Measurements from ENCODE around the gene DMPK. TPM values are rescaled to one million over a fixed set of nuclear protein-coding genes. Genes with fewer than 3 reads are reported as not detected.

The DMPK gene
- total RNA-seq, result 28.2 and 37.0 TPM in 2 replicates

GRCh38 chr19:45782162-45782691, at the start of gene DMPK:
TSS of gene DMPK (minus strand) at chr19:45782490. CDS start at chr19:45782352, 138 bp downstream.

GRCh38 chr19:45814851-45815480, 32.7 kb upstream of the DMPK start, which contains the start of gene RSPH6A:
TSS of gene RSPH6A (minus strand) at chr19:45815308. CDS start at chr19:45815176, 132 bp downstream.

DNA sequence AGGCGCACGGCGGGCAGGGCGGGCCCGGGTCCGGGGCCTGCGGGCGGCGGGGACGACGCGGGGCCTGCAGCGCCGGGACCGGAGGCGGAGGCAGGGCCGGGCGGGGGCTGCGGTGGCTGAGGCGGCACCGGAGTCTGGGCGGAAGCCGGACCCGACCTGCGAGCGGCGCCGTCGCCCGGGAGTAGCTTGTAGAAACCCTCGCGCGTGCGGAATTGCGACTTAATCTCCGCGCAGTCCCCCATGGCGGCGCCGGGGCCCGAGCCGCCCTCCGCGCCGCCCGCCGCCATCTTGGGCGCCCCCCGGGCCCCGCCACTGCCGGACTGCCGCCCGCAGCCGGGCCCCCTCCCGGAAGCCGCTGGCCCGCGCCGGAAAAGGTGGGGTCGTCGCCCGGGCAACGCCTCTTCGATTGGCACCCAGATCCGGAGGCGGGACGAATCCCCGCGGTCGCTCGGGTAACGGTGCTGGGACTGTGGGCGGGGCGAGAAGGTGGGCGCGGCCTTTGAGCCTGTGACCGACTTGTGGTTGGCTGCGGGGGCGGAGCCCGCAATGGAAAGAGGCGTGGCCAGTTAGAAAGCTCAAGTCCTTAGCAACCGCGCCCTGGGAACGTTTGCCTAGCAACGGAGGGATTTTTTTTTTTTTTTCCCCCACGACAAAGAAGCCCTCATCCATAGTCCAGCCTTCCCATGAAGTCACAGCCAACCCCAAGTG, 10.3 kb upstream of the DMPK start, which contains the start of gene DMWD:
TSS of gene DMWD (minus strand) at position 376 of the 708 bp plus-strand sequence. CDS start at position 287, 89 bp downstream.

DNA sequence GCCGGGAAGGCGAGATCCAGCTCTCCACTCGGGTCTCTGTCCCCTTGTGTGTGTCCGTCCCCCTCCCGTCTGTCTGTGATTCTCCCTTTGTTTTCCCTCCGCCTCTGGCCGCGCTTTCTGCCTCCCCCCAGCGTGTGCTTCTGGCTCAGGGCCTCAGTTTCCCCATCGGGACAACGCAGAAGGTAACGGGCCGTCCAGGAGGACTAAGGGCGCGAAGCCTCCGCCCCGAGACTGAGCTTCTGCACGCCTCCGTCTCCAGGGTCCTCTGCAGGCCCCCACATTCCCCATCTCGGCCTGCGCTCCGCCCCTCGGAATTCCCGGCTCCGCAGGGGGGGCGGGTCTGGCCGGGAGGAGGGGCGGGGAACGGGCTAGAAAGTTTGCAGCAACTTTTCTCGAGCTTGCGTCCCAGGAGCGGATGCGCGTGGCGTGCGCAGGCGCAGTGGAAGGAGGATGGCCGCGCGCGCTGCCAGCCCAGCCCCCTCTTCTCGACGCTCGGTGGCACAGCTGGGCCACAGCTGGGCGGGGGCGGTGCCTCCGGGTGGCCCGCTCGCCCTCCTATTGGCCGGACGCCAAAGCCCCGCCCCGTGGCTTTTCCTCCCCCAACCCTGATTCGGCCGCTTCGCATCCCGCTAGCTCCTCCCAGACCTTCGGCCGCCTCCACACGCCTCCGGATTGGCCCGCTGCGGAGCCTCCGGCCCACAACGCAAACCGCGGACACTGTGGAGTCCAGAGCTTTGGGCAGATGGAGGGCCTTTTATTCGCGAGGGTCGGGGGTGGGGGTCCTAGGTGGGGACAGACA, 13.1 kb downstream of the DMPK start, which contains the start of gene SIX5:
TSS of gene SIX5 (minus strand) at position 269 of the 799 bp plus-strand sequence. CDS start 408 bp downstream, outside the sequence.

GRCh38 chr19:45733160-45733810, 49.0 kb downstream of the DMPK start, which contains the start of gene MEIOSIN:
TSS of gene MEIOSIN (plus strand) at chr19:45733439. CDS start at chr19:45735377, 1,938 bp downstream.

GRCh38 chr19:45730368-45731288, 51.7 kb downstream of the DMPK start, which contains the start of gene FBXO46:
TSS of gene FBXO46 (minus strand) at chr19:45730896. CDS start at chr19:45713495, 17,401 bp downstream.

Other genes with a start within 250 kb of the DMPK start
- 6.3 and 7.5 TPM in 2 replicates for gene OPA3, start 197.7 kb downstream of the DMPK start, total RNA-seq
- under 0.01 TPM in 1 of 2 replicates, not detected in the other for gene GPR4, start 180.3 kb downstream of the DMPK start, total RNA-seq
- 12.7 and 19.8 TPM in 2 replicates for gene EML2, start 143.1 kb downstream of the DMPK start, total RNA-seq
- gene GIPR, start 114.3 kb downstream of the DMPK start, total RNA-seq, result 1.3 and 1.4 TPM in 2 replicates
- 206 and 232 TPM in 2 replicates for gene SNRPD2, start 90.5 kb downstream of the DMPK start, total RNA-seq
- 11.9 and 13.3 TPM in 2 replicates for gene QPCTL, start 89.8 kb downstream of the DMPK start, total RNA-seq
- 5.5 and 5.6 TPM in 2 replicates for gene FBXO46, start 51.6 kb downstream of the DMPK start, total RNA-seq
- gene MEIOSIN, start 49.1 kb downstream of the DMPK start, total RNA-seq, result not detected in 2 replicates
- gene SIX5, start 13.2 kb downstream of the DMPK start, total RNA-seq, result 7.9 and 8.0 TPM in 2 replicates
- 27.3 and 39.2 TPM in 2 replicates for gene DMWD, start 10.4 kb upstream of the DMPK start, total RNA-seq
- gene RSPH6A, start 32.8 kb upstream of the DMPK start, total RNA-seq, result 0.11 and 0.13 TPM in 2 replicates
- 29.3 and 30.3 TPM in 2 replicates for gene SYMPK, start 80.7 kb upstream of the DMPK start, total RNA-seq
- under 0.01 TPM in 1 of 2 replicates, not detected in the other for gene FOXA3, start 81.8 kb upstream of the DMPK start, total RNA-seq
- 21.6 and 22.7 TPM in 2 replicates for gene IRF2BP1, start 103.7 kb upstream of the DMPK start, total RNA-seq
- 1.3 and 1.8 TPM in 2 replicates for gene MYPOP, start 120.1 kb upstream of the DMPK start, total RNA-seq
- gene NANOS2, start 132.3 kb upstream of the DMPK start, total RNA-seq, result not detected in 2 replicates
- under 0.01 TPM in 2 replicates for gene NOVA2, start 191.4 kb upstream of the DMPK start, total RNA-seq
- 3.9 and 4.3 TPM in 2 replicates for gene CCDC61, start 213.0 kb upstream of the DMPK start, total RNA-seq
- not detected in 2 replicates for gene PGLYRP1, start 240.6 kb upstream of the DMPK start, total RNA-seq